ENCODE results near the gene WDR18.

GRCh38 chr19:979318-979741, 4.8 kb upstream of the WDR18 start:
- TF ChIP-seq GABPA (IDR thresholded peaks at IDR 0.05; ENCODE audit: low read depth) (no peak), CTCF (IDR thresholded peaks at IDR 0.05) (no peak), TAF1 (IDR thresholded peaks at IDR 0.05; ENCODE audit: borderline replicate concordance, low read depth, low read length) (no peak), FOXM1 (IDR thresholded peaks at IDR 0.05; ENCODE audit: low read depth) (no peak), EP300 (IDR thresholded peaks at IDR 0.05; ENCODE audit: borderline replicate concordance in 1 of 2, low read depth in 1 of 2, low read length in 1 of 2) (no peak), SMC3 (IDR thresholded peaks at IDR 0.05; ENCODE audit: low read depth, low read length) (no peak), JUND (IDR thresholded peaks at IDR 0.05) (no peak)

All from SK-N-SH (cell line).